ENCODE data around the gene NLRP9. TPM values are rescaled to one million over a fixed set of nuclear protein-coding genes. Genes with fewer than 3 reads are reported as not detected.

NLRP9 gene
- total and polyA plus RNA-seq, 2 of the 13 experiments (the other 11 are each of a cell fraction or from before 2014, with no cell fraction given), result not detected

- H4K20me1 ChIP-seq (ENCODE audit: insufficient read depth, low read length), result peaks cover 21% of the 10 kb centered on the region
- BruUV-seq (replicated peaks), result no TSS peak
- H3K79me2 ChIP-seq (ENCODE audit: insufficient read depth, low read length), result peaks cover 74% of the 10 kb centered on the region
- intact Hi-C loops (cut with micrococcal nuclease; ENCODE audit: unreplicated experiment) (no loop called here), in situ Hi-C loops (cut with HindIII; ENCODE audit: extremely low pct_ligation_motif_present, low pct_unique_long_range_greater_than_20kb) (no loop called here)
- FAIRE-seq (peak; percentile 53), DNase-seq (ENCODE audit: low spot score) (peak; percentile 91), ATAC-seq (peak; percentile 84)
- no peaks in the 10 kb centered on the region for H3K9me3 ChIP-seq (ENCODE audit: low read length)
- H3K4me3 ChIP-seq (replicated peaks in 1 of 3; ENCODE audit: insufficient read depth in 1 of 3, low read depth in 2 of 3, low read length in 3 of 3), result peak within 1 kb of the TSS; percentile 77 to 89 (median 89)
- 6% methylated on average over 10 of the region's 101 CpGs for WGBS (ENCODE audit: low lambda C conversion rate)
- no peaks in the 10 kb centered on the region; a peak in 1 of 5 replicates for H3K27me3 ChIP-seq (ENCODE audit: control insufficient read depth in 1 of 2, insufficient read depth in 2 of 2, low read length in 2 of 2)
- peaks cover 43% of the 10 kb centered on the region for H3K4me1 ChIP-seq (ENCODE audit: insufficient read depth, low read length)
- H3K36me3 ChIP-seq (replicated peaks in 1 of 2; ENCODE audit: control insufficient read depth in 1 of 2, insufficient read depth in 2 of 2, low read length in 2 of 2), result peaks cover 25 to 47% of the 10 kb centered on the region in 2 experiments; a peak in 4 of 5 replicates
- CTCF ChIA-PET (ENCODE audit: low intra/inter-chr PET ratio, low total read pairs), result no interaction called here
- H3K9ac ChIP-seq (ENCODE audit: insufficient read depth, low read depth, low read length), result peak within 1 kb of the TSS; percentile 94
- no peak within 1 kb of the TSS for H2AFZ ChIP-seq (ENCODE audit: low read length)
- POLR2A ChIA-PET, result interaction anchor here (1.3 to 1.5 kb wide), 2 partner anchors 9 to 20 kb away, joined by 4 to 7 read pairs; partner anchors contain the start of gene U2AF2
- H3K4me2 ChIP-seq (ENCODE audit: low read depth, low read length), result peak within 1 kb of the TSS; percentile 64
- peak within 1 kb of the TSS; percentile 62 for H3K27ac ChIP-seq (ENCODE audit: extremely low read length, insufficient read depth, low read length)
- TF ChIP-seq RFXAP (CRISPR knock-in tag; IDR thresholded peaks at IDR 0.05; ENCODE audit: borderline replicate concordance) (peak; percentile 39; the same call in 1 of the 2 replicates), ZNF143 (CRISPR knock-in tag; IDR thresholded peaks at IDR 0.05) (0 out of 2 replicates have a peak, but pooled peaks have one; percentile 31), ZNF362 (CRISPR knock-in tag; IDR thresholded peaks at IDR 0.05; ENCODE audit: borderline replicate concordance) (peak; percentile 14; the same call in 1 of the 2 replicates), RFX1 (IDR thresholded peaks at IDR 0.05) (peak; percentile 84), MED8 (CRISPR knock-in tag; IDR thresholded peaks at IDR 0.05; ENCODE audit: insufficient replicate concordance) (no peak), MYC (CRISPR knock-in tag; IDR thresholded peaks at IDR 0.05; ENCODE audit: borderline replicate concordance) (peak; percentile 60; the same call in 1 of the 2 replicates), ETV6 (CRISPR knock-in tag; conservative IDR thresholded peaks at IDR 0.05) (peak; percentile 76), HOXA3 (CRISPR knock-in tag; IDR thresholded peaks at IDR 0.05) (peak; percentile 97), ZNF678 (CRISPR knock-in tag; IDR thresholded peaks at IDR 0.05) (peak; percentile 64; the same call in 1 of the 2 replicates), HDAC2 (CRISPR knock-in tag; IDR thresholded peaks at IDR 0.05) (peak; percentile 59; the same call in 1 of the 2 replicates), RFX3 (CRISPR knock-in tag; IDR thresholded peaks at IDR 0.05) (peak; percentile 84), SP1 (IDR thresholded peaks at IDR 0.05) (no peak), SP1 (CRISPR knock-in tag; IDR thresholded peaks at IDR 0.05) (0 out of 2 replicates have a peak, but pooled peaks have one; percentile 59), ETV5 (CRISPR knock-in tag; IDR thresholded peaks at IDR 0.05; ENCODE audit: borderline replicate concordance) (peak; percentile 92), ZNF24 (IDR thresholded peaks at IDR 0.05) (no peak), ZNF589 (CRISPR knock-in tag; conservative IDR thresholded peaks at IDR 0.05) (0 out of 2 replicates have a peak, but pooled peaks have one; percentile 37), YEATS4 (CRISPR knock-in tag; IDR thresholded peaks at IDR 0.05; ENCODE audit: borderline replicate concordance) (peak; percentile 81), ZNF546 (CRISPR knock-in tag; conservative IDR thresholded peaks at IDR 0.05) (peak; percentile 19; the same call in 1 of the 2 replicates), PAF1 (CRISPR knock-in tag; IDR thresholded peaks at IDR 0.05) (peak; percentile 94), SIN3A (IDR thresholded peaks at IDR 0.05; ENCODE audit: borderline replicate concordance, low read depth, low read length) (peak; percentile 86; the same call in 1 of the 2 replicates), BRD4 (CRISPR knock-in tag; IDR thresholded peaks at IDR 0.05) (peak; percentile 58; the same call in 1 of the 2 replicates), ZNF30 (CRISPR knock-in tag; IDR thresholded peaks at IDR 0.05) (no peak)
Measured at GRCh38 chr19:55674841-55675660, 63.2 kb downstream of the NLRP9 start, which contains the start of gene EPN1. TSS of gene EPN1 (plus strand) at chr19:55675226. CDS start at chr19:55678628, 3,402 bp downstream.
